NT2/D1 (cell line): Measurements from ENCODE around the gene MERTK.

Source experiments
- SUZ12 ChIP-seq: IDR thresholded peaks from 2 replicates; pipeline ENCODE4 v1.6.1; 2011; ENCODE audit not compliant: insufficient read length, insufficient read depth; ENCODE audit errors: extremely low read depth
- YY1 ChIP-seq: IDR thresholded peaks from 2 replicates; pipeline ENCODE4 v1.6.1; 2011; ENCODE audit not compliant: insufficient read length, insufficient read depth
- ZNF274 ChIP-seq: IDR thresholded peaks from 2 replicates; pipeline ENCODE4 v1.6.1; 2011; ENCODE audit warnings: mild to moderate bottlenecking, low read depth, low read length

- TF ChIP-seq YY1 = no peak
- TF ChIP-seq ZNF274 = no peak
- no peak for TF ChIP-seq SUZ12
Measured at GRCh38 chr2:112074506-112074905, 176.1 kb downstream of the MERTK start.
